ENCODE results near the gene NARS2.

NARS2 gene

GRCh38 chr11:78607696-78608095 lies 33.0 kb upstream of the NARS2 start:
- Histone ChIP-seq H3K79me2 (ENCODE audit: insufficient read depth, low read length) (no peaks in the 10 kb centered on the region), H3K9ac (ENCODE audit: low read length) (no peak overlapping the region), H3K4me2 (ENCODE audit: low read depth, low read length, poor library complexity, severe bottlenecking) (no peak overlapping the region), H3K27ac (ENCODE audit: low read depth, low read length) (no peak overlapping the region), H3K4me3 (ENCODE audit: insufficient read depth, low read length, poor library complexity, severe bottlenecking) (no peak overlapping the region), H3K9me3 (ENCODE audit: insufficient read depth, low read length) (no peaks in the 10 kb centered on the region), H4K20me1 (ENCODE audit: low read depth, low read length) (no peaks in the 10 kb centered on the region), H2AFZ (ENCODE audit: low read depth, low read length, severe bottlenecking) (no peak overlapping the region), H3K27me3 (ENCODE audit: low read length) (no peaks in the 10 kb centered on the region), H3F3A (ENCODE audit: insufficient read depth) (no peaks in the 10 kb centered on the region), H3K36me3 (ENCODE audit: low read length) (no peaks in the 10 kb centered on the region), H3K9me2 (replicated peaks; ENCODE audit: insufficient read depth, low read length) (no peaks in the 10 kb centered on the region)
- TF ChIP-seq CTCF (IDR thresholded peaks at IDR 0.05; ENCODE audit: insufficient read depth, low read length, poor library complexity, severe bottlenecking) = no peak
- TF ChIP-seq EZH2phosphoT487 (conservative IDR thresholded peaks at IDR 0.05; ENCODE audit: low read length) = no peak

- Histone ChIP-seq H3K9ac (ENCODE audit: low read length) (no peak overlapping the region), H3K79me2 (ENCODE audit: insufficient read depth, low read length) (no peaks in the 10 kb centered on the region), H3K4me2 (ENCODE audit: low read depth, low read length, poor library complexity, severe bottlenecking) (no peak overlapping the region), H3K9me2 (replicated peaks; ENCODE audit: insufficient read depth, low read length) (no peaks in the 10 kb centered on the region), H3K9me3 (ENCODE audit: insufficient read depth, low read length) (no peaks in the 10 kb centered on the region), H3K36me3 (ENCODE audit: low read length) (no peaks in the 10 kb centered on the region), H3F3A (ENCODE audit: insufficient read depth) (no peaks in the 10 kb centered on the region), H3K27ac (ENCODE audit: low read depth, low read length) (no peak overlapping the region), H2AFZ (ENCODE audit: low read depth, low read length, severe bottlenecking) (no peak overlapping the region), H4K20me1 (ENCODE audit: low read depth, low read length) (no peaks in the 10 kb centered on the region), H3K27me3 (ENCODE audit: low read length) (no peaks in the 10 kb centered on the region), H3K4me3 (ENCODE audit: insufficient read depth, low read length, poor library complexity, severe bottlenecking) (no peak overlapping the region)
- TF ChIP-seq CTCF (IDR thresholded peaks at IDR 0.05; ENCODE audit: insufficient read depth, low read length, poor library complexity, severe bottlenecking) (no peak), EZH2phosphoT487 (conservative IDR thresholded peaks at IDR 0.05; ENCODE audit: low read length) (no peak)
These were observed 32.0 kb upstream of the NARS2 start for GRCh38 chr11:78606667-78607066.

- no peaks in the 10 kb centered on the region for H4K20me1 ChIP-seq (ENCODE audit: low read depth, low read length)
- no peaks in the 10 kb centered on the region for H3K36me3 ChIP-seq (ENCODE audit: low read length)
- H3F3A ChIP-seq (ENCODE audit: insufficient read depth) = no peaks in the 10 kb centered on the region
- no peak overlapping the region for H3K4me2 ChIP-seq (ENCODE audit: low read depth, low read length, poor library complexity, severe bottlenecking)
- TF ChIP-seq EZH2phosphoT487 (conservative IDR thresholded peaks at IDR 0.05; ENCODE audit: low read length) (no peak), CTCF (IDR thresholded peaks at IDR 0.05; ENCODE audit: insufficient read depth, low read length, poor library complexity, severe bottlenecking) (no peak)
- H2AFZ ChIP-seq (ENCODE audit: low read depth, low read length, severe bottlenecking) = no peak overlapping the region
- H3K9me3 ChIP-seq (ENCODE audit: insufficient read depth, low read length) = no peaks in the 10 kb centered on the region
- H3K9ac ChIP-seq (ENCODE audit: low read length) = no peak overlapping the region
- no peak overlapping the region for H3K27ac ChIP-seq (ENCODE audit: low read depth, low read length)
- no peak overlapping the region for H3K4me3 ChIP-seq (ENCODE audit: insufficient read depth, low read length, poor library complexity, severe bottlenecking)
- no peaks in the 10 kb centered on the region for H3K9me2 ChIP-seq (replicated peaks; ENCODE audit: insufficient read depth, low read length)
- no peaks in the 10 kb centered on the region for H3K27me3 ChIP-seq (ENCODE audit: low read length)
- H3K79me2 ChIP-seq (ENCODE audit: insufficient read depth, low read length) = no peaks in the 10 kb centered on the region
These were observed 30.6 kb upstream of the NARS2 start for GRCh38 chr11:78605296-78605695.

Data from SU-DHL-6 (cell line).